ENCODE measurements around the gene TNNI3.
A peak's percentile ranks its signal among the peaks of the same experiment; 100 is the strongest.

TNNI3 gene

GRCh38 chr19:55115446-55116065, 42.0 kb downstream of the TNNI3 start:
- Histone ChIP-seq H3K4me3 (ENCODE audit: low read depth in 1 of 2, low read length in 2 of 2) (peak overlapping the region; percentile 61 to 65; a peak in 3 of 4 replicates), H3K9me3 (ENCODE audit: insufficient read depth, low read length, severe bottlenecking) (no peaks in the 10 kb centered on the region), H2AFZ (ENCODE audit: low read depth, low read length) (no peak overlapping the region), H3K36me3 (ENCODE audit: insufficient read depth, low read length) (peaks cover 25% of the 10 kb centered on the region), H3K79me2 (ENCODE audit: insufficient read depth, low read length) (peaks cover 70% of the 10 kb centered on the region), H3K9ac (ENCODE audit: low read depth, low read length) (peak overlapping the region; percentile 66), H4K20me1 (ENCODE audit: insufficient read depth, low read length) (peaks cover 57% of the 10 kb centered on the region), H3K4me2 (ENCODE audit: insufficient read depth, low read length) (peak overlapping the region; percentile 75), H3K27ac (ENCODE audit: low read length) (peak overlapping the region; percentile 69), H3K4me1 (ENCODE audit: insufficient read depth, low read length) (peaks cover 33% of the 10 kb centered on the region), H3K27me3 (ENCODE audit: insufficient read depth, low read length, poor library complexity) (no peaks in the 10 kb centered on the region)
- TF ChIP-seq EZH2 (IDR thresholded peaks at IDR 0.05; ENCODE audit: borderline replicate concordance, low read depth, low read length, severe bottlenecking) (no peak), CTCF (IDR thresholded peaks at IDR 0.05; ENCODE audit: borderline replicate concordance, extremely low read depth, low read length, poor library complexity, severe bottlenecking) (no peak)
- no peak for ATAC-seq (ENCODE audit: insufficient read depth, low read depth)
- no peak for DNase-seq

- Histone ChIP-seq H3K9me3 (ENCODE audit: insufficient read depth, low read length, severe bottlenecking) (no peaks in the 10 kb centered on the region), H3K36me3 (ENCODE audit: insufficient read depth, low read length) (peaks cover 33% of the 10 kb centered on the region), H3K79me2 (ENCODE audit: insufficient read depth, low read length) (peaks cover 78% of the 10 kb centered on the region), H3K27ac (ENCODE audit: low read length) (no peak overlapping the region; the same call in 1 of the 2 replicates), H2AFZ (ENCODE audit: low read depth, low read length) (no peak overlapping the region), H3K4me1 (ENCODE audit: insufficient read depth, low read length) (peaks cover 33% of the 10 kb centered on the region), H4K20me1 (ENCODE audit: insufficient read depth, low read length) (peaks cover 64% of the 10 kb centered on the region), H3K9ac (ENCODE audit: low read depth, low read length) (peak overlapping the region; percentile 66; the same call in 1 of the 2 replicates), H3K4me3 (ENCODE audit: low read depth in 1 of 2, low read length in 2 of 2) (peak overlapping the region in 1 of 2 experiments; percentile 65; a peak in 2 of 4 replicates), H3K27me3 (ENCODE audit: insufficient read depth, low read length, poor library complexity) (no peaks in the 10 kb centered on the region), H3K4me2 (ENCODE audit: insufficient read depth, low read length) (peak overlapping the region; percentile 75)
- ATAC-seq (ENCODE audit: insufficient read depth, low read depth) = no peak
- no peak for DNase-seq
- TF ChIP-seq CTCF (IDR thresholded peaks at IDR 0.05; ENCODE audit: borderline replicate concordance, extremely low read depth, low read length, poor library complexity, severe bottlenecking) = no peak
- TF ChIP-seq EZH2 (IDR thresholded peaks at IDR 0.05; ENCODE audit: borderline replicate concordance, low read depth, low read length, severe bottlenecking) = no peak
Observed at GRCh38 chr19:55114566-55115145, 42.9 kb downstream of the TNNI3 start.

GRCh38 chr19:55113570-55114039, 43.9 kb downstream of the TNNI3 start:
- Histone ChIP-seq H4K20me1 (ENCODE audit: insufficient read depth, low read length) (peaks cover 74% of the 10 kb centered on the region), H3K4me1 (ENCODE audit: insufficient read depth, low read length) (peaks cover 30% of the 10 kb centered on the region), H3K79me2 (ENCODE audit: insufficient read depth, low read length) (peaks cover 83% of the 10 kb centered on the region), H3K36me3 (ENCODE audit: insufficient read depth, low read length) (peaks cover 42% of the 10 kb centered on the region), H3K4me3 (ENCODE audit: low read depth in 1 of 2, low read length in 2 of 2) (no peak overlapping the region), H3K4me2 (ENCODE audit: insufficient read depth, low read length) (peak overlapping the region; percentile 75; the same call in 1 of the 2 replicates), H3K27ac (ENCODE audit: low read length) (no peak overlapping the region), H3K27me3 (ENCODE audit: insufficient read depth, low read length, poor library complexity) (no peaks in the 10 kb centered on the region), H3K9me3 (ENCODE audit: insufficient read depth, low read length, severe bottlenecking) (no peaks in the 10 kb centered on the region), H2AFZ (ENCODE audit: low read depth, low read length) (no peak overlapping the region), H3K9ac (ENCODE audit: low read depth, low read length) (no peak overlapping the region)
- ATAC-seq (ENCODE audit: insufficient read depth, low read depth) (no peak), DNase-seq (no peak)
- no peak for TF ChIP-seq CTCF (IDR thresholded peaks at IDR 0.05; ENCODE audit: borderline replicate concordance, extremely low read depth, low read length, poor library complexity, severe bottlenecking)
- no peak for TF ChIP-seq EZH2 (IDR thresholded peaks at IDR 0.05; ENCODE audit: borderline replicate concordance, low read depth, low read length, severe bottlenecking)

Data from DND-41 (cell line).